ENCODE results near the gene C1QTNF6. TPM values are rescaled to one million over a fixed set of nuclear protein-coding genes. Genes with fewer than 3 reads are reported as not detected.

The C1QTNF6 gene
- total and polyA plus RNA-seq, 4 donors = 3.1 to 4.5 (median 4.0) TPM

DNA sequence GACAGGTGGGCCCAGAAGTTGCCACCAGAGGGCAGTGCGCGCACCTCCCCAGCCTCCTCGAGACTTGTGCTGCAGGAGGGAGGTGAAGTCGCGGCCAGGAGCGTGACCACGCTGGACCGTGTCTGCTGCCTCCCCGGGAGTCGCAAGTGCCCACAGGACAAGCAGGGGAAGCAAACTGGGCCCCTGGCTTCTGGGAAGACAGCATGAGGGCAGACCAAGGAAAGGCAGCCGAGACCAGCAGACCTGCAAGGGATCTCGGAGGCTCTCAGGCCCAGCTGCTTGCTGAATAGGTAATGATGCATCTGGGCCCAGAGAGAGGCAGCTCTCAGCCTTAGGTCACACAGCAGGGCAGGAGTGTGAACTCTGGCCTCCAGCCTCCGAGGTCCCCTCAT, 21.4 kb downstream of the C1QTNF6 start:
- Histone ChIP-seq H3K36me3 (ENCODE audit: control insufficient read depth in 4 of 4, insufficient read depth in 3 of 4, low read depth in 1 of 4, low read length in 3 of 4) (no peaks in the 10 kb centered on the region), H3K9ac (ENCODE audit: low read depth in 1 of 2, low read length in 2 of 2) (peak overlapping the region in 1 of 2 donors; percentile 24), H3K4me3 (ENCODE audit: low read depth in 1 of 3, low read length in 3 of 3) (no peak overlapping the region), H3K4me1 (ENCODE audit: control insufficient read depth in 4 of 4, insufficient read depth in 4 of 4, low read length in 3 of 4) (peaks cover 4 to 21% (median 15%) of the 10 kb centered on the region in 4 donors), H3K9me3 (ENCODE audit: control insufficient read depth in 4 of 4, low read length in 3 of 4) (no peaks in the 10 kb centered on the region), H3K27ac (ENCODE audit: low read depth in 1 of 2, low read length in 2 of 2) (no peak overlapping the region), H3K27me3 (ENCODE audit: control insufficient read depth in 4 of 4, insufficient read depth in 4 of 4, low read length in 3 of 4) (no peaks in the 10 kb centered on the region)
- WGBS = 16% methylated on average over 13 of the region's 13 CpGs
- TF ChIP-seq, protein P1, sequence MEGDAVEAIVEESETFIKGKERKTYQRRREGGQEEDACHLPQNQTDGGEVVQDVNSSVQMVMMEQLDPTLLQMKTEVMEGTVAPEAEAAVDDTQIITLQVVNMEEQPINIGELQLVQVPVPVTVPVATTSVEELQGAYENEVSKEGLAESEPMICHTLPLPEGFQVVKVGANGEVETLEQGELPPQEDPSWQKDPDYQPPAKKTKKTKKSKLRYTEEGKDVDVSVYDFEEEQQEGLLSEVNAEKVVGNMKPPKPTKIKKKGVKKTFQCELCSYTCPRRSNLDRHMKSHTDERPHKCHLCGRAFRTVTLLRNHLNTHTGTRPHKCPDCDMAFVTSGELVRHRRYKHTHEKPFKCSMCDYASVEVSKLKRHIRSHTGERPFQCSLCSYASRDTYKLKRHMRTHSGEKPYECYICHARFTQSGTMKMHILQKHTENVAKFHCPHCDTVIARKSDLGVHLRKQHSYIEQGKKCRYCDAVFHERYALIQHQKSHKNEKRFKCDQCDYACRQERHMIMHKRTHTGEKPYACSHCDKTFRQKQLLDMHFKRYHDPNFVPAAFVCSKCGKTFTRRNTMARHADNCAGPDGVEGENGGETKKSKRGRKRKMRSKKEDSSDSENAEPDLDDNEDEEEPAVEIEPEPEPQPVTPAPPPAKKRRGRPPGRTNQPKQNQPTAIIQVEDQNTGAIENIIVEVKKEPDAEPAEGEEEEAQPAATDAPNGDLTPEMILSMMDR (IDR thresholded peaks at IDR 0.05; ENCODE audit: low read depth, low read length, missing input control) = peak; percentile 94
- TF ChIP-seq TAF1 (conservative IDR thresholded peaks at IDR 0.05) (no peak), GABPA (IDR thresholded peaks at IDR 0.05 in 1 of 2, conservative IDR thresholded peaks at IDR 0.05 in 1 of 2) (no peak), EGR1 (IDR thresholded peaks at IDR 0.05; ENCODE audit: low read depth in 2 of 2) (no peak), FOXA1 (IDR thresholded peaks at IDR 0.05) (no peak), FOXA2 (IDR thresholded peaks at IDR 0.05) (no peak), NR2F2 (IDR thresholded peaks at IDR 0.05) (no peak), RAD21 (IDR thresholded peaks at IDR 0.05) (peak; percentile 94 to 98), RXRA (IDR thresholded peaks at IDR 0.05) (peak in 1 of 2 donors; percentile 35), HNF4A (conservative IDR thresholded peaks at IDR 0.05) (no peak), HNF4G (IDR thresholded peaks at IDR 0.05) (no peak)
- TF ChIP-seq, protein P2, sequence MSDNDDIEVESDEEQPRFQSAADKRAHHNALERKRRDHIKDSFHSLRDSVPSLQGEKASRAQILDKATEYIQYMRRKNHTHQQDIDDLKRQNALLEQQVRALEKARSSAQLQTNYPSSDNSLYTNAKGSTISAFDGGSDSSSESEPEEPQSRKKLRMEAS (IDR thresholded peaks at IDR 0.05) = no peak
- TF ChIP-seq, protein P3, sequence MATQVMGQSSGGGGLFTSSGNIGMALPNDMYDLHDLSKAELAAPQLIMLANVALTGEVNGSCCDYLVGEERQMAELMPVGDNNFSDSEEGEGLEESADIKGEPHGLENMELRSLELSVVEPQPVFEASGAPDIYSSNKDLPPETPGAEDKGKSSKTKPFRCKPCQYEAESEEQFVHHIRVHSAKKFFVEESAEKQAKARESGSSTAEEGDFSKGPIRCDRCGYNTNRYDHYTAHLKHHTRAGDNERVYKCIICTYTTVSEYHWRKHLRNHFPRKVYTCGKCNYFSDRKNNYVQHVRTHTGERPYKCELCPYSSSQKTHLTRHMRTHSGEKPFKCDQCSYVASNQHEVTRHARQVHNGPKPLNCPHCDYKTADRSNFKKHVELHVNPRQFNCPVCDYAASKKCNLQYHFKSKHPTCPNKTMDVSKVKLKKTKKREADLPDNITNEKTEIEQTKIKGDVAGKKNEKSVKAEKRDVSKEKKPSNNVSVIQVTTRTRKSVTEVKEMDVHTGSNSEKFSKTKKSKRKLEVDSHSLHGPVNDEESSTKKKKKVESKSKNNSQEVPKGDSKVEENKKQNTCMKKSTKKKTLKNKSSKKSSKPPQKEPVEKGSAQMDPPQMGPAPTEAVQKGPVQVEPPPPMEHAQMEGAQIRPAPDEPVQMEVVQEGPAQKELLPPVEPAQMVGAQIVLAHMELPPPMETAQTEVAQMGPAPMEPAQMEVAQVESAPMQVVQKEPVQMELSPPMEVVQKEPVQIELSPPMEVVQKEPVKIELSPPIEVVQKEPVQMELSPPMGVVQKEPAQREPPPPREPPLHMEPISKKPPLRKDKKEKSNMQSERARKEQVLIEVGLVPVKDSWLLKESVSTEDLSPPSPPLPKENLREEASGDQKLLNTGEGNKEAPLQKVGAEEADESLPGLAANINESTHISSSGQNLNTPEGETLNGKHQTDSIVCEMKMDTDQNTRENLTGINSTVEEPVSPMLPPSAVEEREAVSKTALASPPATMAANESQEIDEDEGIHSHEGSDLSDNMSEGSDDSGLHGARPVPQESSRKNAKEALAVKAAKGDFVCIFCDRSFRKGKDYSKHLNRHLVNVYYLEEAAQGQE (IDR thresholded peaks at IDR 0.05) = no peak
- DNase-seq (ENCODE audit: low spot score) = peak; percentile 82

DNA sequence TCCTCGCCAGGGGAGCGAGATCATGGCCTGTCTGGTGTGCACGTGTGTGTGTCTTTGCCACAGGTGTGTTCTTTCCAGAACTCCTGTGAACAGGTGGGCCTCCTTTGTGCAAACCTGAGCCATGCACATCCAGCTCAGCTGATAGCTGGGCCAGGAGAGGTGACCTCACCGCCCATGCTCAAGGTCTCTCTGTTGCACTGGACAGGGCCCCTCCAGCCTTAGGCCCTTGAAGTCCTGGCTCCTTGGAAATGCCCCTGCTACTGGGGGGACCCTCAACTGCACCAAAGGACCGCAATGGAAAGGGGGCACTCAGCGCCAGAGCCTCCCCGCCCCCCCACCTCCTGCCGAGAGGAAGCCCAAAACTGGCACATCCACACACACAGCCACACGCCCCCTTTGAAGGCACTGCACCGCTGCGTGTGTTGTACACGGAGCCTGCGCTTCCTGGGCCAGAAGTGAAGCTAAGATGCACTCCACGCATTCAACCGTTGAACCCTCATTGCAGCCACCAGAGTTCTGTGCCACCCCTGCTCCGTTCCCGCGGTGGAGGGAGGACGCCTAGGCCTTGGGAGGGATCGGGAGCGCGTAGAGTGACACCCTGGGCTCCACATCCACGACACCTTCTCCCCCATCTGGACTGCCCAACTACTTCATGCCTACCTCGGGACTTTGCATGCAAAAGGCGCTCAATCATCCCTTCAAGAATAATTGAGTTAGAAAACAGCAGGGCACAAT, 21.9 kb downstream of the C1QTNF6 start:
- H3K27ac ChIP-seq (ENCODE audit: low read depth in 1 of 2, low read length in 2 of 2) = no peak overlapping the region
- 59% methylated on average over 25 of the region's 25 CpGs for WGBS
- H3K4me1 ChIP-seq (ENCODE audit: control insufficient read depth in 4 of 4, insufficient read depth in 4 of 4, low read length in 3 of 4) = peaks cover 4 to 21% (median 15%) of the 10 kb centered on the region in 4 donors
- H3K36me3 ChIP-seq (ENCODE audit: control insufficient read depth in 4 of 4, insufficient read depth in 3 of 4, low read depth in 1 of 4, low read length in 3 of 4) = no peaks in the 10 kb centered on the region
- H3K4me3 ChIP-seq (ENCODE audit: low read depth in 1 of 3, low read length in 3 of 3) = no peak overlapping the region
- no peaks in the 10 kb centered on the region for H3K27me3 ChIP-seq (ENCODE audit: control insufficient read depth in 4 of 4, insufficient read depth in 4 of 4, low read length in 3 of 4)
- TF ChIP-seq, protein P3 (IDR thresholded peaks at IDR 0.05) = no peak
- TF ChIP-seq GABPA (IDR thresholded peaks at IDR 0.05 in 1 of 2, conservative IDR thresholded peaks at IDR 0.05 in 1 of 2) = no peak
- no peak for TF ChIP-seq JUND (IDR thresholded peaks at IDR 0.05)
- TF ChIP-seq, protein P4, sequence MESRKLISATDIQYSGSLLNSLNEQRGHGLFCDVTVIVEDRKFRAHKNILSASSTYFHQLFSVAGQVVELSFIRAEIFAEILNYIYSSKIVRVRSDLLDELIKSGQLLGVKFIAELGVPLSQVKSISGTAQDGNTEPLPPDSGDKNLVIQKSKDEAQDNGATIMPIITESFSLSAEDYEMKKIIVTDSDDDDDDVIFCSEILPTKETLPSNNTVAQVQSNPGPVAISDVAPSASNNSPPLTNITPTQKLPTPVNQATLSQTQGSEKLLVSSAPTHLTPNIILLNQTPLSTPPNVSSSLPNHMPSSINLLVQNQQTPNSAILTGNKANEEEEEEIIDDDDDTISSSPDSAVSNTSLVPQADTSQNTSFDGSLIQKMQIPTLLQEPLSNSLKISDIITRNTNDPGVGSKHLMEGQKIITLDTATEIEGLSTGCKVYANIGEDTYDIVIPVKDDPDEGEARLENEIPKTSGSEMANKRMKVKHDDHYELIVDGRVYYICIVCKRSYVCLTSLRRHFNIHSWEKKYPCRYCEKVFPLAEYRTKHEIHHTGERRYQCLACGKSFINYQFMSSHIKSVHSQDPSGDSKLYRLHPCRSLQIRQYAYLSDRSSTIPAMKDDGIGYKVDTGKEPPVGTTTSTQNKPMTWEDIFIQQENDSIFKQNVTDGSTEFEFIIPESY (IDR thresholded peaks at IDR 0.05) = no peak
- no peak for TF ChIP-seq HNF4A (conservative IDR thresholded peaks at IDR 0.05)
- TF ChIP-seq, protein P5, sequence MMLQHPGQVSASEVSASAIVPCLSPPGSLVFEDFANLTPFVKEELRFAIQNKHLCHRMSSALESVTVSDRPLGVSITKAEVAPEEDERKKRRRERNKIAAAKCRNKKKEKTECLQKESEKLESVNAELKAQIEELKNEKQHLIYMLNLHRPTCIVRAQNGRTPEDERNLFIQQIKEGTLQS (IDR thresholded peaks at IDR 0.05) = no peak
- no peak for TF ChIP-seq FOXA2 (IDR thresholded peaks at IDR 0.05)
- TF ChIP-seq YY1 (IDR thresholded peaks at IDR 0.05) = no peak
- TF ChIP-seq EGR1 (IDR thresholded peaks at IDR 0.05; ENCODE audit: low read depth in 2 of 2) = no peak
- TF ChIP-seq SP1 (IDR thresholded peaks at IDR 0.05) = no peak
- no peak for DNase-seq (ENCODE audit: low spot score)
- no peak overlapping the region for H3K9ac ChIP-seq (ENCODE audit: low read depth in 1 of 2, low read length in 2 of 2)
- H3K9me3 ChIP-seq (ENCODE audit: control insufficient read depth in 4 of 4, low read length in 3 of 4) = no peaks in the 10 kb centered on the region
